NCI-H2171 (cell line): ENCODE results near the gene SEC14L5.
"Not testable (repeated sequence)": the region's sequence is repeated elsewhere in the genome, so short reads cannot be mapped to it uniquely, and the experiment has no call there.

Experiments
- DNase-seq: peaks from one replicate; lab custom pipeline; 2025; lab: John Stamatoyannopoulos, UW

The SEC14L5 gene

DNA sequence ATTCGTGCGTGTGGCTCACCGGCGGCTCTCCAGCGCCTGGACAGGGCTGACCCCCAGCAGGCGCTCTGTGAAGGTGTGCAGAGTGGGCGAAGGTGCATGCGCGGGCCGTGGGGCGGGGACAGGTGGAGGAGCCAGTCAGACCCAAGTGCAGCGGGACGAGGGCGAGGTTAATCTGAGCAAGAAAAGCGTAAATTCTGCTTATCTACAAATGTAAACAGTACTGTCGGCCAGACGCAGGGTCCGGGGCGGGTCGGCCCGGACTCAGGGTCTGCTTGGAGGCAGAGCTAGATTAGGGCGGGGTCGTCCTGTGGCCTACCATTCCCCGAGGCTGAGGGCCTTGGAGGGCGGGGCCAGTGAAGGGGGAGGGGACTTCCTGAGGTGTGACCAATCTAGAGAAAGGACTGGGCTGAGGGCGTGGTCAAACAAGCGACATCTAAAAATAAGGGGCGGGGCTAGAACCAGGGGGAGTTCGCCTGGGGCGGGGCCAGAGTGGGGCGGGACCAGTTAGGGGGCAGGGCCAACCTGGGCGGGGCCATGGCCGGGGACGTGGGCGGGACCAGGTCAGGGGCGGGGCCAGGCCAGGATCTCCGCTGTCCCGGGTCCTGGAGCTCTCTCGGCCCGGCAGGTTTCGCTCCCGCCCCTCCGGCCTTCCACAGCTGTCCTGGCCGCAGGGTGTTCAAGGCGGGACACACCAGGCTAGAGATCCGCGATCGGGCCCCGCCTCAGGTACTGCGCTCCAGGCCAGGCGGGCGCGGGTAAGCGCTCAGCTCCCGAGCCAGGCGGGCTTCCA, at the start of gene SEC14L5:
SEC14L5 (plus strand) TSS at position 611 of the 790 bp plus-strand sequence. CDS start 994 bp downstream, outside the sequence.
- peak; percentile 98 for DNase-seq

DNA sequence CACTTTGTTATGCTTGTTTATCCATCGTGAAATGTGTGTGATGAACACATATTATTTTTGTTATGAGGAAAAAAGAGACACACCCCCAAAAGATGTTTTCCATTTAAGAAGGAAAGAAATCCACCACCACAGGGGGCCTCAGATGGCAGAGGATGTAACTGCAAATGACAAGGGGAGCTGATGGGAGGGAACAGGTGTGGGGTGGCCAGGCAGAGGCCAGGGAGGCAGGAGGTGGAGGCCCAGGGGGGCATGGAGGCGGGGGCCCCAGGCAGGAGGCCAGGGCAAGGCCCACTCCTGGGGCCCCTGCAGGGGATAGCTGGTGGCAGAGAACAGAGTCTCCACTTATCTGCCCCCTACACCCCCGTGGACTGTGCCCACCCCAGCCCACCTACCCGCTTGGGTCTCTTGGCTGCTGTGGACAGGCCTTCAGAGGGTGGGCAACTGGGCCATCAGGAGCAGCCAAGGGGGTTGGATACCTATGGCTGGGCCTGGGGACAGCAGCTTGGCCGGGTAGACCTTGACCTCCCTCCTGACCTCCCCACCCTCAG, 49.2 kb upstream of the SEC14L5 start:
- no peak for DNase-seq

DNA sequence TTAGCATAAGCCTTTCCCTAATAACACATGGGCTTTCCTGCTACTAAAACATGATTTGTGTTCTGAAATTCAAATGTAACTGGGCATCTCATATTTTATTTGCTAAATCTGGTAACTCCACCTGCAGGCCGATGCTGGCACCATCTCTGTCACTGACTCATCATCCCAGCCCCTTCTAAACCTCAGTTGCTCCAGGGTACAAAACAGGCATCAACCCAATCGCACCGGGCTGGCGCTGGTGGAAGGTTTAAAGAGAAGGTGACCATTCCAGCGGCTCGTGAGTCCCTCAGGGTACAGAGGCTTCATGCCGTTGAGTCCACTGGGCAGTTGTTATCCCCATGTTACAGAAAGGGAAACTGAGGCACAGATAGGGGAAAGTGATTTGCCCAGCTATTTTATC, 48.3 kb upstream of the SEC14L5 start:
- no peak for DNase-seq

DNA sequence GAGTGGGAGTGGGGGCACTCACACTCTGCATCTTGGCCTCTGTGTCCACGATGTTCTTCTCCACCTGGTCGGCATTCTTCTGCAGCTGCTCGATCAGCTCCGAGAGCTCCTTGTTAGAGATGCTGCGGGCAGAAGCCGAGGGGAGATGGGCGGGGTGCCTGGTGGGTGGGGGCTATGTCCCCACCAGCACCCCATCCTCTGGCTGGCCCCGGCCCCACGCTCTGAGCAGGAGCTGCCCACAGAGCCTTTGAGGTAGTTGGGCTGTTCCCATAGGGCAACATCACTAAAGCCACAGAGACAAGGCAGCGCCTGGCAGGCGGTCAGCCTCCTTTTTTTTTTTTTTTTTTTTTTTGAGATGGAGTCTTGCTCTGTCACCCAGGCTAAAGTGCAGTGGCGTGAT, 47.3 kb upstream of the SEC14L5 start:
- DNase-seq, result no peak

DNA sequence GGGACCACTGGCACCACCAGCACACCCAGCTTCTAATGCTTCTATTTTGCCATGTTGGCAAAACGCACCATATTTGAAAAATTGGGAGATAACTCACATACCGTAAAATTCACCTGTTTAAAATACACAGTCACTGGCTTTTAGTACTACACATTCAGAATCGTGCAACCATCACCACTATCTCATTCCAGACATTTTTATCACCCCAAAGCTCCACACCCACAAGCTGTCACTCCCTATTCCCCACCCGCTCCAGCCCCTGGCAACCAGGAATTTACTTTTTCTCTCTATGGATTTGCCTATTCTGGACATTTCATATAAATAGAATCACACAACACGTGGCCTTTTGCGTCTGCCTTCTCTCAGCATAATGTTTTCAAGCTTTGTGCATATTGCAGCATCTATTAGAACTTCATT, 46.2 kb upstream of the SEC14L5 start:
- DNase-seq, result no peak

DNA sequence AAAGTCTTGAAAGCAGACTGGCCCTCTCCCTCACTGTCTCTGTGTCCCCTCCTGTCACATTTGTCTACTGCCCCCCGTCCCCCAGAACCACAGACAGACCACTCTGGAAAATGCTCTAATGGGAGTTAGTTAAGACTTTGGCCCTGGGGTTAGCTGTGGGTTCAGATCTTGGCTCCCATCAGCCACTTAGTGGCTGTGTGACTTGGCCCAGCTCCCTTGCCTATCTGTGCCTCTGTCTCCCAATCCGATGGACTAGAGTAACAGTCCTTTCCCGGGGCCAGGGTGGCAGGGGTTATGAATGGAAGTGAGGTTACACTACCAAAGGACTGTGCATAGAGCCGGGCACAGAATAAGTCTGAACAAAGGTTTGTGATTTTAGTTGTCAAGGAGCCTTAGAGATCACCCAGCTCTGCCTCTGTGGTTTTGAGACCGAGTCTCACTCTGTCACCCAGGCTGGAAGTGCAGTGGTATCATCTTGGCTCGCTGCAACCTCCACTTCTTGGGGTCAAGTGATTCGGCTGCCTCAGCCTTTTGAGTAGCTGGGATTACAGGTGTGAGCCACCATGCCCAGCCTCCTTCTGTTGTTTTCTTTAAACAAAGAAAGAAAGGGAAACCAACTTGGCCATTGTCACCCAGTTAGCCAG, 44.9 kb upstream of the SEC14L5 start:
- DNase-seq, result no peak

DNA sequence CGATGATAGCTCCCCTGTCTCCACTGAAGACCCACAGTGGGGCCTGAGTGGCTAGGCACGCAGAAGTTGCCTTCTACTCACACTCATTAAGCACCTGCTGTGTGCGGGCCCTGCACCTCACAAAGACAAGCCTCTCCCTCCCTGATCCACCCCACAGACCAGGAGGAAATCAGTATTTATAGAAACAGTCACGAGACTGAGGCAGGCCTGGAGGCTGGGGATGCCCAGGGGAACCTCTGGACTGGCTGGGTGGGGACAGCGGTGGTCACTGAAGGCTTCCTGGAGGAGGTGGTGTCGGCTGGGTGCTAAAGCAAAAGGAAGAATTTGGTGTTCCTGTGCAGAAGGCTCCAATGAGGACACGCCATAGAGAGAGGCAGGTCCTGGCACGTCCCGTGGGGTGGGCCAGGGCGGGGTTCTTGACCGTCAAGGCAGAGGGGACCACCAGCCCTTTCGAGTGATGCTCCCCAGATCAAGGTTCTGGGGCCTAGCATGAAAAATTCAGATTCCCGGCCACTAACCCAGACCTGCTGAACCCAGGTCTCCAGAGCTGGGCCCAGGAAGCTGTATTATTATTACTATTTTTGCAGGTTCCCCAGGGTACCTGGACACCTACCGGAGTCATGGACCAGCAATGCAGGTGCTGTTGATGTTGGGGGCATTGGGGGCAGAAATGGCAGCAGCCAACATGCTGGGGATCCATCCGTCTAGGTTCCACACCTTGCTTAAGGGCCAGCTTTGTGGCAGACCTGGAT, 44.2 kb upstream of the SEC14L5 start:
- no peak for DNase-seq

DNA sequence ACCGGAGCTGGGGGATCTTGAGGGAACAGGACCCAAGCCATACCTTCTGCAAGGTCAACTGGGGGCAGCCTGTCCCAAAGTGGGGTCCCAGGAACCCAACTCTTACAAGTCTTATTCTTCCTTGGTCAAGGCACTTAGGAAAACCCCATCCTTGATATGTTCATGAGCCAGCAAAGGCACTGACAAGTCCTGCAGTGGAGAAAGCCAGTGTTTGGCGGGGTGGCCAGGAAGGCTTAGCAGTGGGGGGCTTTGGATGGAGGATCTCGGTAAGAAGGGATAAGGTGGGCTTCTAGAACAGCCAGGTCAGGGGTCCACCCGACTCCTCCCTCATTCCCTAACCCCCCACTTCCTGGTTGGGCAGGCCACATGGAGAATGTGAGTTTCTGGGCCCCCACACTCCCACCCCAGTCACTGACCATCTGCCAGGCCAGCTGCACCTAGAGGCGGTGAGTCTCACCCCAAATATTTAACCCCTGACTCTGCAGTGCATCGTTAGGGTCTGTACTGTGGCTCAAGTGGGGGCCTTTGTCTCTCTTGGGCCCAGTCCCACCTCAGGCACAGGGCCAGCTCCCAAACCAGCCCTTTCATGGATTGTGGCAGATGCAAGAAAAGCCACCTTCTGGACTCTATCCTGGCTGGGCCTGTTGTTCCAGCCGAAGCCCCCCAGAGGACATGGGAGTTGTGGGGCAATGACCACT, 43.5 kb upstream of the SEC14L5 start:
- no peak for DNase-seq

DNA sequence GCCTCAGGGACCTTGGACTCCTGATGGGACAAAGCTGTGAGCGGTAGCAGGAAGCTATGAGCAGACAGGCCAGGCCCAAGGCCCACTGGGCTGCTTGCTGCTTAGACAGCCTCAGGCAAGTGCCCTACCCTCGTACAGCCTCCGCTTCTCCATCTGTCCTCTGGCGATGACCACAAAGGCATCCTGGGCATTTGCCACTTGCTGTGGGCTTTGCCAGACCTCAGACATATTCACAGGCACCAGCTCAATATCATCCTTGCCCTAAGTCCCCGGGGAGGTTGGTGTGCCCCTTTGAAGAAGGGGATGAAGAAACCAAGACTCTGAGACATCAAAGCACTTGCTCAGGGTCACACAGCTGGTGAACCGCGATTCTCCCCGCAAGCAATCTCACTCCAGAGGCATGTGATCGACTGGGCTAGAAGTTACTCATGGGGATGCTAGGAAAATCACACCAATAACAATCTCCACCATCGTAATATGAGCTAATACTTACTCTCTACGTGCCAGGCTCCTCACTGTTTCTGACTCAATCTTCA, 42.8 kb upstream of the SEC14L5 start:
- DNase-seq, result no peak

DNA sequence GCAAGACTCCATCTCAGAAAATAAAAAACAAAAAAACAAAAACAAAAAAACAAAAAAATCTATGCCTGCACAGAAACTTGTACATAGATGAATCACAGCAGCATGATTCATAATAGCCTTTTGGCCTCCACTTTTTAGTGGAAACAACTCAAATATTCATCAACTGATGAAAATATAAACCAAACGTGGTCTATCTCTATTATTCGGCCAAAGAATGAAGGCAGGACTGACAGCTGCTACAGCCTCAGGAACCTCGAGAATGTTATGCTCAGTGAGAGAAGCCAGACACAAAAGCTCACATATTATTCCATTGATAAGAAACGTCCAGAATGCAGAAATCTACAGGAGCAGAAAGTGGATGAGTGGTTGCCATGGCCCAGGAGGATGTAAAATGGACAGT, 41.0 kb upstream of the SEC14L5 start:
- DNase-seq, result no peak

DNA sequence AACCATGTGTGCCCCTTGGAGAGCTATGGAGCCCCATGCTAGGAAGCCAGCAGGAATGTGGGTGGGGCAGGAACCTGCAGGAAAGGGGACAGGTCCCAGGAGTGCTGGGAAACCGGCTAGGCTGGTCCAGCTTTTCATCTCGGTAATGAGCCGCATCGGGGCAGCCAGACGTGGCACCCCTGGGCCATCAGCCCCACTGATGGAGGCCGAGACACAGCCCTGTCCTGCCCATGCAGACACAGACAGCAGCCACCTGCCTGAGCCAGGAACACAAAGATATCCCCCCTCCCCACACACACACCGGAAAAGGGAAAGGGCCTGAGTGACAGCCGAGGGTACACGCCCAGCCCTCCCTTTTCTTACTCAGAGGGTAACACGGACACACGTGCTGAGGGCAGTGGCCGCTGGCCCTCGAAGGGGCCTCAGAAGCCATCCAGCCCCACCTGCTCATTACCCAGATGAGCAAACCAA, 39.3 kb upstream of the SEC14L5 start:
- DNase-seq, result no peak

DNA sequence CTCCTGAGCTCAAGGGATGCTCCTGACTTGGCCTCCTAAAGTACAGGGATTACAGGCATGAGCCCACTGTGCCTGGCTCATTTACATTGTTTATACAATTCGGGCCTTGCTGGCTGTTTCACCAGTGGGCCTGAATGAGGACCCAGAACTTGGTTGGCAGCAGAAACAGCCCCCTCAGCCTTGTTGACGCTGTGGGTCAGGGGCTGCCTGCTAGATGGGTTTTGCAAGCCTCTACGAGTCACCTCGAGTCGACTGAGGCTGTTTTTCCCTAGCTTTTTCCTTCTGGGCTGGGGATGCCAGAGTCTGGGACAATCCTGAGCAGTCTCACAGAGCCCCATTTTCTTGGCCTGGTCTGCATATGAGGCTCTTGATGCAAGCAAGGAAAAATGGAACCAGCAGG, 37.3 kb upstream of the SEC14L5 start:
- no peak for DNase-seq

DNA sequence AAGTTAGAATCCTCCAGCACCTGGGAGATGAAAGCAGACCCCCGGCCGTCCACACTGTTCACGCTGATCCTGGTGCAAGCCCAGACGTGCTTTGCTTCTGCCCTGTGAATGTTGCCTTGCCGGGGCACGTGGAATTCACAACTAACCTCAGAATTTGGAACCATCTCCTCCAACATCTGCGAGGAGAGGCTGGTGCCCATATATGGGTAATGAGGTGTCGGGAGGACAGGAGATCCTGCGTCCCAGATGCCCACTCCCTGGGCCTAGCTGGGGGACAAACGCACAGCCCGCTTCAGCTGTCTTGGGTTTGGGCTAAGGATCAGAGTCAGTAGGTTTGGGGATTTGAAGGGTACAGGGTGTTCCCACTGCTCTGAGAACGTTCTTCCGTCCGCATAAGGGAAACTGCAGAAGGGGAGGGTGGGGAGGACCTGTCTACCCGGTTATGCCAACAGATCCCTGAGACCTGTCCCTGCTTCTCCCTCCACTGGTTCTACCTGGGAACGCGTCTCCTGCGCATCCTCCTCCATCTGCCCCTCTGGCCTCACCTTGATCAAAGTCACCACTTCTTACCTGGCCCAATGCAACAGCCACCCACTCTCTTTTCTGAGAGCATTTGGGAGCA, 35.3 kb upstream of the SEC14L5 start:
- DNase-seq, result peak; percentile 8

DNA sequence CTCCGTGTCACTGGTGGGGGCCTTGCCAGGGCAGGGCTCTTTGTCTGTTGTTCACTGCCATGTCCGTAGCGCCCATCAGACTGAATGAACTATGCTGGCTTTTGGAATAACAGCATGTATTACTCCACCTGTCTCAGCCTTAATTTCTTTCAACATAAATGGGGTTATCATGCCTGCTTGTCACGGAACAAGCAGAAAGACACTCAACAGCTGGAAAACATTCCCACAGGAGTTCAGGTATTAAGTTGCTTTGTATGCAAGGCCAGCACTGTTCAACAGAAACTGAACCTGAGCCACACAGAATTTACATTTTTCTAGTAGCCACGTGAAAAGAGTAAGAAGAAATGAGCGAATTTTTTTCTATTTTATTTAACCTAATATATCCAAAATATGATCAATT, 34.3 kb upstream of the SEC14L5 start:
- no peak for DNase-seq

DNA sequence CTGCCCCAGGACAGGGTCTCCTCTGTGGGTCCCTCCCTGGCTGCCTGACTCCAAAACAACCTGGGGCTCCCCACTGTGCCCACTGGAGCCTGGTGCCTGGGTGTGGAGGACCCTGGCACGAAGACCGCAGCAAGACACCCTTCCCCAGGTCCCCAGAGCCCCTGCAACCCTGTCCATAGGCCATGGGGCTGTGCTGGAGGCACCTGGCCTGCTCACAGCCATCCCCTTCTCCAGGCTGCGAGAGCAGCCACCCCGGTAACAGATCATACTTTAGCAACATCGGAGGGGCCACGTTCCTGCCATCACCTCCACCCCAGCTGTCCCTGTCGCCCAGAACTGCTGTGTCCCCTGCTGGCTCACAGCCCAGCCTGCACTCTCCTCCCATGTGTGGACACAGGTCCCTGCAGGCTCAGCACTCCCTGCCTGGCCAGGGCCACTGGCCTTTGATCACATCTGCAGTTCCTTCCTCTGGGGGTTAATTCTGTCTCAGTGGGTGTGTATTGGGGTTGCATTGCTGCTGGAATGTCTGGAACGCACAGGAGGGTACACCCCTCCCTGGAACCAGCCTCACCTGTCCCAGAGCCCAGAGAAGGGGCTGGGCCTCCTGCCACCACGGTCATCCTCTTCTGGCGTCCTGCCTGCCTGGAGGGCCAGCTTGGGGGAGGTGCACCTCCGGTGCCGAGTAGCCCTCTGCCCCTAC, 33.4 kb upstream of the SEC14L5 start:
- no peak for DNase-seq

DNA sequence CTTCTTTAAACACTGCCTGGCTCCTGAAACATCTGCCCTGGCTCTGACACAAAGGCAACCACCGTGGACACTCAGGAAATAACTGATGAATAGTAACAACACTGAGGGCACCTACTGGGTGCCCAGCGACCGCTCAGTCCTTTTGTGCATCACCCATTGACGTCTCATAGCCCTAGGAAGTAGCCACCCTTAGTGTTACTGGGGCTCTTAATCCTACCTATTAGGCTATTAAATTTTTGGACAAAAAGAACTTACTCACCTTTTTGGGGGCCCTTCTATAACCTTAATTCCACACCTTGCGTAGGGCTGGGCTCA, 32.9 kb upstream of the SEC14L5 start:
- DNase-seq, result no peak

DNA sequence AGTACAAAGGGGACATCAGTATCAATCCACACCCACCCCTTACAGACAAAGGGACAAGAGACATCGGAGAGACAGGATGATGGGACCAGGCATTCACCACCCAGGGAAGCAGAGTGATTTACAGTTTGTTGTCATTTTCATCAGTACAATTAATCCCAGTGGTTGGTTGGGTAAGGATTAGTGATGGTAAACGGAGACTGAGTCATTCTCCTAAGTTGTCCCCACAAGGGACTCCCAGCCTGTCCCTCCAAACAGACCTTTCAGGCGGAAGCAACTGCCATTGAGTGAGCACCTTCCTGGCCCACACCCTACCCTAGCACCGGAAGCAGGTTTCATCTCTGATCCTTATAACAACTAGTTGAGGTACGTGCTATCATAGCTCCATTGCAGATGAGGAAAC, 32.3 kb upstream of the SEC14L5 start:
- no peak for DNase-seq

DNA sequence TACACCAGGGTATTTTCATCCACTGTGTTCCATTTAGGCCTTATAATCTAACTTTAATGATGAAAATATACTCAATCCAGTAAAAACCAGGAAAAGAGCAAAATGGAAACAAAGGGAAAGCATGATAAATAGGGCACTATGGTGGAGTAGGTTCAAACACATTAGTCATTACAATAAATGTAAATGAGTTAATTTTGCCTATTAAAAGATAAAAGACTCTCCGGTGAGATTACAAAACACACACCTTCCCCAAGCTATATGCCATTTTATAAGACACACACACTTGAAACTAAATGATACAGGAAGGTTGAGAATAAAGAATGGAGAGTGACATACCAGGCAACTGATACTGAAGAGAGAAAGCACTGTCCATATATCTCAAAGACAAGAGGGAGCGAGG, 31.2 kb upstream of the SEC14L5 start:
- no peak for DNase-seq

DNA sequence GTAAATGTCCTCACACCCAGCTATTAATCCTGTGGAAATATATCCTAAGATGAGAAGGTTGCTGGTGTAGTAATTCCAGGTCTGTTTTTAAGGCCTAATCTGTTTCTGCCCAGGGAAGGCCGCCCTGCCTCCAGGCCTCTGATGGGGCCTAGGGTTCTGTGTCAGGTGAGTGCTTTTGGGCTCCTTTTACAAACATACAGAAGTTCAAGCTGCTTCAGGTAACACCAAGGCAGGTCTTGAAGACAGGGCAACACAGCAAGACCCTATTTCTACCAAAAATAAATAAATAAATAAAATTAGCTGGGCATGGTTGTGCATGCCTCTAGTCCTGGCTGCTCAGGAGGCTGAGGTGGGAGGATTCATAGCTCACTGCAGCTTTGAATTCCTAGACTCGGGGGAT, 30.5 kb upstream of the SEC14L5 start:
- no peak for DNase-seq

DNA sequence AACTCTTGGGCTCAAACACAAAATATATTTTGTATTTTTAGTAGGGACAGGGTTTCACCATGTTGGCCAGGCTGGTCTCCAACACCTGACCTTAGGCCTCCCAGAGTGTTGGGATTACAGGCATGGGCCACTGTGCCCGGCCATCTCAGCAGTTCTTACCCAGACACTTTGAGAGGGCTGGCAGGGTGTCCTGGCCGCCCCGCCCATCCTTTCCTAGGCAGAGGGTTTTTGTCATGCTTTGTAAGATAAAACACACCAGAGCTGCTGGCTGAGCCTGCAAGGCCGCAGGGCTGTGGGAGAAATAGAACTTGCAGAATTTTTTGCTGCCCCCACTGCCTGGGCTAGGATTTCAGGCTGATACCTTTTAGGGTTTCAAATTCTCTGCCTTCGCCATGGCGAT, 29.9 kb upstream of the SEC14L5 start:
- no peak for DNase-seq

DNA sequence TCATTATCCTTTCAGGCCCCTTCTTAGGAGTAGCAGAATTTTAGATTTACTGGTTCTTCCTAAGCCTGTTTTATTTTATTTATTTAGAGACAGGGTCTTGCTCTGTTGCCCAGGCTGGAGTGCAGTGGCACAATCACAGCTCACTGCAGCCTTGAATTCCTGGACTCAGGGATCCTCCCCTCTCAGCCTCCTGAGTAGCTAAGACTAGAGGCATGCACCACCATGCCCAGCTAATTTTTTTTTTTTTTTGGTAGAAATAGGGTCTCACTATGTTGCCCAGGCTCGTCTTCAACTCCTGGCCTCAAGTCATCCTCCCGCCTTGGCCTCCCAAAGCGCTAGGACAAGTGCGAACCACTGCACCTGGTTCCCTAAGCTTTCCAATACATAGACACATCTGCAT, 28.5 kb upstream of the SEC14L5 start:
- DNase-seq, result not testable (repeated sequence)
